Endothelial cell of umbilical vein (primary cell): Measurements from ENCODE around the gene CCDC61. TPM values are rescaled to one million over a fixed set of nuclear protein-coding genes. Genes with fewer than 3 reads are reported as not detected.

Experiments
- BruUV-seq: library from RNA; stranded (reverse); fragments of 400-500 nt; replicated peaks from 2 replicates; lab custom pipeline; 2021; lab: Mats Ljungman, UMichigan
- CTCF ChIA-PET: fragments of 300-600, 350-600 bp; sonication (Branson Sonifier 250); formaldehyde crosslinking; loops from one replicate; lab custom pipeline; 2021; ENCODE audit warnings: antibody characterized with exemption, inconsistent platforms; lab: Charles Lee
- POLR2A ChIA-PET: fragments of 300-600, 350-600 bp; sonication (Branson Sonifier 250); formaldehyde crosslinking; loops from one replicate; lab custom pipeline; 2021; ENCODE audit warnings: antibody characterized with exemption, inconsistent platforms; lab: Charles Lee
- DNase-seq: peaks from one replicate; pipeline ENCODE4 v3.0.0-alpha.2; 2011; ENCODE audit warnings: low read depth, low spot score
- FAIRE-seq: peaks from 2 replicates; lab custom pipeline; 2011; peaks lifted over from hg19 to GRCh38; lab: Jason Lieb, UNC
- H2AFZ ChIP-seq: 2 replicates; pipeline ENCODE4 v1.6.0; 2012; ENCODE audit warnings: low read depth, low read length, control low read depth, inconsistent platforms
- H3K27ac ChIP-seq: 2 replicates; pipeline ENCODE4 v1.5.1; 2011; ENCODE audit warnings: low read depth, mild to moderate bottlenecking, control low read depth, low read length, moderate library complexity; ENCODE audit not compliant: insufficient read depth
- H3K27me3 ChIP-seq, 2 experiments: 2 replicates each; pipeline versions ENCODE4 v1.6.0 to v1.6.1; 2011; ENCODE audit warnings: low read length in 2 of 2, mixed read lengths in 1 of 2; ENCODE audit not compliant: control insufficient read depth in 2 of 2, insufficient read depth in 2 of 2
- H3K36me3 ChIP-seq, 2 experiments: 2 replicates in 1 of 2; 3 replicates in 1 of 2; pipeline ENCODE4 v1.5.1; 2011; ENCODE audit warnings: low read length in 2 of 2, mild to moderate bottlenecking in 1 of 2, moderate library complexity in 1 of 2; ENCODE audit not compliant: control insufficient read depth in 2 of 2, insufficient read depth in 2 of 2; ENCODE audit errors: extremely low read depth in 1 of 2
- H3K4me1 ChIP-seq: 3 replicates; pipeline ENCODE4 v1.5.1; 2011; ENCODE audit warnings: mild to moderate bottlenecking, low read length; ENCODE audit not compliant: control insufficient read depth, insufficient read depth; ENCODE audit errors: extremely low read depth
- H3K4me2 ChIP-seq: 2 replicates; pipeline ENCODE4 v1.6.1; 2011; ENCODE audit warnings: low read length, control low read depth, mixed read lengths; ENCODE audit not compliant: insufficient read depth
- H3K4me3 ChIP-seq, 3 experiments: fragments of 200-600 bp in 1 of 3; sonication (generic), shearing (Covaris generic) in 1 of 3; replicated peaks in 1 of 3; 2 replicates each; pipeline ENCODE4 v1.5.1; 2011 to 2016; ENCODE audit warnings: control low read depth in 3 of 3, low read length in 3 of 3, mild to moderate bottlenecking in 2 of 3, inconsistent platforms in 1 of 3, low read depth in 1 of 3, moderate library complexity in 1 of 3; ENCODE audit not compliant: insufficient read depth in 1 of 3
- H3K79me2 ChIP-seq: 2 replicates; pipeline ENCODE4 v1.6.0; 2012; ENCODE audit warnings: low read length, inconsistent platforms; ENCODE audit not compliant: control insufficient read depth, insufficient read depth
- H3K9ac ChIP-seq: replicated peaks from 2 replicates; pipeline ENCODE3; 2011; ENCODE audit warnings: low read length, control low read depth; ENCODE audit not compliant: insufficient read depth; ENCODE audit errors: extremely low read depth
- H3K9me1 ChIP-seq: replicated peaks from 3 replicates; pipeline ENCODE4 v1.6.0; 2011; ENCODE audit warnings: mild to moderate bottlenecking, low read length; ENCODE audit not compliant: control insufficient read depth, insufficient read depth; ENCODE audit errors: extremely low read depth
- H3K9me3 ChIP-seq: replicated peaks from 2 replicates; pipeline ENCODE4 v1.5.1; 2012; ENCODE audit warnings: low read length, inconsistent platforms; ENCODE audit not compliant: control insufficient read depth, insufficient read depth
- H4K20me1 ChIP-seq: replicated peaks from 2 replicates; pipeline ENCODE3; 2011; ENCODE audit warnings: mild to moderate bottlenecking, low read length; ENCODE audit not compliant: control insufficient read depth, insufficient read depth; ENCODE audit errors: extremely low read depth
- EZH2 ChIP-seq: IDR thresholded peaks from 2 replicates; pipeline ENCODE4 v1.6.1; 2012; ENCODE audit warnings: borderline replicate concordance, low read depth, mild to moderate bottlenecking, moderate library complexity, low read length, inconsistent platforms; ENCODE audit not compliant: severe bottlenecking
- GATA2 ChIP-seq: IDR thresholded peaks from 2 replicates; pipeline ENCODE4 v1.7.0; 2011; ENCODE audit warnings: low read depth, mild to moderate bottlenecking, moderate library complexity, mixed read lengths, low read length; ENCODE audit not compliant: insufficient read length, insufficient read depth
- JUN ChIP-seq: IDR thresholded peaks from 2 replicates; pipeline ENCODE4 v1.6.1; 2011; ENCODE audit warnings: borderline replicate concordance, low read depth; ENCODE audit not compliant: insufficient read length, insufficient read depth
- MAX ChIP-seq: IDR thresholded peaks from 2 replicates; pipeline ENCODE4 v1.6.1; 2011; ENCODE audit not compliant: insufficient read depth, insufficient read length
- POLR2A ChIP-seq: IDR thresholded peaks from 2 replicates; pipeline ENCODE4 v1.6.1; 2012; ENCODE audit warnings: low read depth, mild to moderate bottlenecking, control low read depth, low read length
- POLR2AphosphoS5 ChIP-seq: IDR thresholded peaks from 2 replicates; pipeline ENCODE4 v1.6.1; 2012; ENCODE audit warnings: low read depth, mild to moderate bottlenecking, control low read depth, low read length, moderate library complexity; ENCODE audit not compliant: insufficient read depth
- dilution Hi-C: fragments of 300-500 bp; cut with MboI; formaldehyde crosslinking; loops from one replicate; pipeline ENCODE4 v1.15.0; 2019; ENCODE audit warnings: low sequenced_read_pairs; ENCODE audit not compliant: extremely low pct_ligation_motif_present
- intact Hi-C: fragments of 100-400 bp; cut with micrococcal nuclease; formaldehyde crosslinking; loops from one replicate; pipeline ENCODE4 v1.10.0; 2022
- polyA plus RNA-seq, 4 experiments: library from polyadenylated mRNA; depleted of rRNA in 3 of 4; stranded (reverse) in 3 of 4; unstranded in 1 of 4; fragments of >200 nt; gene quantifications; 2 replicates each; pipeline versions ENCODE4 v1.2.1 to v1.2.3, GENCODE V29; 2011 to 2012; ENCODE audit warnings: missing spikeins in 1 of 4
- total RNA-seq: library from RNA; stranded (reverse); gene quantifications from 2 replicates; pipeline ENCODE4 v1.2.3, GENCODE V29; 2021

Gene CCDC61
- total and polyA plus RNA-seq, 2 donors (not counting 3 experiments of a cell fraction or from before 2014, with no cell fraction given): 10.3 to 20.1 TPM

DNA sequence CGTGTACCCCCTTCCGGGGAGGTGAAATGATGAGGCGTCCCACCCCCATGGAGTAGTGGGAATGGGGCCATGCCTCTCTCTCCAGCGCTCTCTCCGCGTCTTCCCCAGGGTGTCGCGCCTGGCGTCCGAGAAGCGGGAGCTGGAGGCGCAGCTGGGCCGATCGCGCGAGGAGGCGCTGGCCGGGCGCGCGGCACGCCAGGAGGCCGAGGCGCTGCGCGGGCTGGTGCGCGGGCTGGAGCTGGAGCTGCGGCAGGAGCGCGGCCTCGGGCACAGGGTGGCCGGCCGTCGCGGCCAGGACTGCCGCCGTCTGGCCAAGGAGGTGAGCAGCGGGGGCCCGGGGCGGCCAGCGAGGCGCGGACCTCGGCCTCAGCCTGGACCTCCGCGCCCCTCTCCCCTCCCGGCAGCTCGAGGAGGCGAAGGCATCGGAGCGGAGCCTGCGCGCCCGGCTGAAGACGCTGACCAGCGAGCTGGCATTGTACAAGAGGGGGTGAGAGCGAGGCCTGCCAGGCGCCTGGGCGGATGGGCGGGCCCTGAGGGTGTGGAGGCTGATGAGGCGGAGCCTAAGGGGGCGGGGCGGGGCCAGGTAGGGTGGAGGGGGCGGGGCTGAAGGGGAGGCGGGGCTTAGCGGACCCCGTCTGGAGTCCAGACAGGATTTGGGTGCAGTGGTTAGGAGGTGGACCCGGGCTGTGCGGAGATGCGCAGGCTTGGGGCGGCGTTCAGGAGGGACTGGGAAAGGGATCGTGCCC lies 19.8 kb downstream of the CCDC61 start:
- CTCF ChIA-PET: interaction anchor here (0.8 to 3.0 kb wide), 8 partner anchors 8 to 152 kb away, joined by 3 to 52 read pairs (median 4); partner anchors contain the start of genes NOVA2, PGLYRP1 and SYMPK
- peak; percentile 55 for FAIRE-seq
- peak overlapping the region in 1 of 3 experiments; percentile 22 for H3K4me3 ChIP-seq

DNA sequence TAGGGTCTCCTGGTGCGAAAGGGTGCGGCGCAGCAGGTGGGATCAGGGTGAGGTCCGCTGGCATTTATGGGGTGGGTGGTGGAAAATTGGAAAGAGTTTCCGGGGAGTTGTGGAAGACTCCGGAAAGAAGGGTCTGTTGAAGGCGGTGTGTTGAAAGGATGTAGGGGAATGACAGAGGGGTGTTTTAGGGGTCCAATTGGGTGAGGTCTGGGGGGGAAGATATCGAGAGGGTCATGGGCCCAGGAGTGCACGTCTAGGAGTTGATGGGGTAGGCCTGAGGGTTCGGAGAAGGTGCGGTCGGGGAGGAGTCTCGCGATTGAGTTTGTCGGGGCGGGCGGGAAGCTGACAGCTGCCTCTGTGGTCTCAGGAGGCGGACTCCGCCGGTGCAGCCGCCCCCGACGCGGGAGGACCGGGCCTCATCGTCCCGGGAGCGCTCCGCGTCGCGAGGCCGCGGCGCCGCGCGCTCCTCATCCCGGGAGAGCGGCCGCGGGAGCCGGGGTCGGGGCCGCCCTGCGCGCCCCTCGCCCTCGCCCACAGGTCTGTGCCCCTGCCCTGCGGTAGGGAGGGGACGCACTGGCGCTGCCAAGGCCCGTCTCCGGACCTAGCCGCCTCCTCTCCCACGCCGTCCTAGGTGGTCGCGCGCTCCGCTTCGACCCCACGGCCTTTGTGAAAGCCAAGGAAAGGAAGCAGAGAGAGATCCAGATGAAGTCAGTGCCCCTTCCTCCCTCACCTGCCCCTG lies 20.6 kb downstream of the CCDC61 start:
- BruUV-seq: no TSS peak
- dilution Hi-C loops: no loop called here
- Histone ChIP-seq H3K4me1 (peaks cover 11% of the 10 kb centered on the region), H3K27ac (no peak overlapping the region), H3K9me3 (no peaks in the 10 kb centered on the region), H3K4me2 (peak overlapping the region; percentile 95), H3K9ac (no peak overlapping the region), H3K9me1 (no peaks in the 10 kb centered on the region), H3K27me3 (peaks cover 4 to 8% of the 10 kb centered on the region in 2 experiments), H3K36me3 (peaks cover 0 to 5% of the 10 kb centered on the region in 2 experiments), H2AFZ (peak overlapping the region; percentile 93), H4K20me1 (no peaks in the 10 kb centered on the region), H3K79me2 (no peaks in the 10 kb centered on the region), H3K4me3 (peak overlapping the region in 2 of 3 experiments; percentile 47 to 69)
- intact Hi-C loops: loop anchor here (1.0 to 5.0 kb wide), 3 partner anchors 89 to 133 kb away; partner anchors contain the start of gene NANOS2
- FAIRE-seq (no peak), DNase-seq (no peak)
- TF ChIP-seq MAX: no peak
- TF ChIP-seq POLR2AphosphoS5: no peak
- TF ChIP-seq POLR2A: no peak
- peak; percentile 96 for TF ChIP-seq EZH2
- CTCF ChIA-PET: interaction anchor here (0.8 to 3.0 kb wide), 15 partner anchors 7 to 153 kb away, joined by 3 to 52 read pairs (median 4); partner anchors contain the start of genes NOVA2, PGLYRP1 and SYMPK
- POLR2A ChIA-PET: interaction anchor here (0.9 kb wide), 1 partner anchor 21 kb away, joined by 3 read pairs; the partner anchor contains the start of gene CCDC61

More for the DNA sequence above, 19.8 kb downstream of the CCDC61 start:
- Histone ChIP-seq H2AFZ (peak overlapping the region; percentile 23), H3K9me3 (no peaks in the 10 kb centered on the region), H3K4me1 (peaks cover 11% of the 10 kb centered on the region), H4K20me1 (no peaks in the 10 kb centered on the region), H3K27ac (no peak overlapping the region), H3K9me1 (no peaks in the 10 kb centered on the region), H3K4me2 (peak overlapping the region; percentile 1), H3K36me3 (peaks cover 0 to 7% of the 10 kb centered on the region in 2 experiments), H3K79me2 (no peaks in the 10 kb centered on the region), H3K27me3 (peaks cover 4 to 8% of the 10 kb centered on the region in 2 experiments), H3K9ac (peak overlapping the region; percentile 1)
- no TSS peak for BruUV-seq
- DNase-seq: peak; percentile 51
- TF ChIP-seq JUN (no peak), EZH2 (no peak), GATA2 (no peak)
- POLR2A ChIA-PET: interaction anchor here (0.9 kb wide), 1 partner anchor 20 kb away, joined by 3 read pairs; the partner anchor contains the start of gene CCDC61
- dilution Hi-C loops (no loop called here), intact Hi-C loops (loop anchor here (1.0 to 5.0 kb wide), 2 partner anchors 88 to 132 kb away; no protein-coding TSS in a partner anchor)
